ENCODE results near the gene ITK. TPM values are rescaled to one million over a fixed set of nuclear protein-coding genes. Genes with fewer than 3 reads are reported as not detected.

ITK gene
- total RNA-seq, 4 donors from 2014 or later: 0.12 to 2.2 (median 0.35) TPM

GRCh38 chr5:157212307-157212706 lies 31.7 kb downstream of the ITK start:
- Histone ChIP-seq H3K4me1 (no peaks in the 10 kb centered on the region), H3K27ac (no peak overlapping the region), H3K9me3 (no peaks in the 10 kb centered on the region), H3K27me3 (no peaks in the 10 kb centered on the region), H3K36me3 (no peaks in the 10 kb centered on the region), H3K4me3 (no peak overlapping the region)
- DNase-seq: no peak
- TF ChIP-seq POLR2A (IDR thresholded peaks at IDR 0.05) (no peak), CTCF (IDR thresholded peaks at IDR 0.05 in 4 of 5, conservative IDR thresholded peaks at IDR 0.05 in 1 of 5) (no peak)
- intact Hi-C loops (cut with DNase I; ENCODE audit: low total_unique reads) (no loop called here), in situ Hi-C loops (cut with MboI; ENCODE audit: low sequenced_read_pairs in 4 of 4) (no loop called here)
- no peak for ATAC-seq

- intact Hi-C loops (cut with DNase I; ENCODE audit: low total_unique reads) (no loop called here), in situ Hi-C loops (cut with MboI; ENCODE audit: low sequenced_read_pairs in 4 of 4) (no loop called here)
- ATAC-seq: no peak
Observed at GRCh38 chr5:157213527-157214243, 33.0 kb downstream of the ITK start.

GRCh38 chr5:157214415-157214814 lies 33.8 kb downstream of the ITK start:
- Histone ChIP-seq H3K4me3 (no peak overlapping the region), H3K9me3 (no peaks in the 10 kb centered on the region), H3K27ac (no peak overlapping the region), H3K4me1 (no peaks in the 10 kb centered on the region), H3K27me3 (no peaks in the 10 kb centered on the region), H3K36me3 (no peaks in the 10 kb centered on the region)
- TF ChIP-seq POLR2A (IDR thresholded peaks at IDR 0.05): no peak
- no peak for TF ChIP-seq CTCF (IDR thresholded peaks at IDR 0.05 in 4 of 5, conservative IDR thresholded peaks at IDR 0.05 in 1 of 5)
- in situ Hi-C loops (cut with MboI; ENCODE audit: low sequenced_read_pairs in 4 of 4): no loop called here
- ATAC-seq (no peak), DNase-seq (no peak)
- intact Hi-C loops (cut with DNase I; ENCODE audit: low total_unique reads): no loop called here

More at GRCh38 chr5:157213527-157214243, 33.0 kb downstream of the ITK start:
- Histone ChIP-seq H3K4me3 (no peak overlapping the region), H3K27ac (no peak overlapping the region), H3K36me3 (no peaks in the 10 kb centered on the region), H3K9me3 (no peaks in the 10 kb centered on the region), H3K4me1 (no peaks in the 10 kb centered on the region), H3K27me3 (no peaks in the 10 kb centered on the region)
- TF ChIP-seq POLR2A (IDR thresholded peaks at IDR 0.05): no peak
- TF ChIP-seq CTCF (IDR thresholded peaks at IDR 0.05 in 4 of 5, conservative IDR thresholded peaks at IDR 0.05 in 1 of 5): no peak
- DNase-seq: no peak

GRCh38 chr5:157214861-157215513 lies 34.3 kb downstream of the ITK start:
- in situ Hi-C loops (cut with MboI; ENCODE audit: low sequenced_read_pairs in 4 of 4) (no loop called here), intact Hi-C loops (cut with DNase I; ENCODE audit: low total_unique reads) (no loop called here)
- no peaks in the 10 kb centered on the region for H3K9me3 ChIP-seq
- DNase-seq (no peak), ATAC-seq (no peak)
- H3K27me3 ChIP-seq: no peaks in the 10 kb centered on the region
- H3K36me3 ChIP-seq: no peaks in the 10 kb centered on the region
- H3K4me1 ChIP-seq: no peaks in the 10 kb centered on the region
- TF ChIP-seq POLR2A (IDR thresholded peaks at IDR 0.05): no peak
- no peak for TF ChIP-seq CTCF (IDR thresholded peaks at IDR 0.05 in 4 of 5, conservative IDR thresholded peaks at IDR 0.05 in 1 of 5)
- H3K27ac ChIP-seq: no peak overlapping the region
- H3K4me3 ChIP-seq: no peak overlapping the region
